Neural progenitor cell (in vitro differentiated cells): ENCODE data around the gene TAF4.

ENCODE experiments used
- EZH2 ChIP-seq: fragments of 200-600 bp; sonication (generic); IDR thresholded peaks from 2 replicates; pipeline ENCODE4 v1.6.1; 2017; ENCODE audit warnings: antibody characterized with exemption, mild to moderate bottlenecking, moderate library complexity
- EZH2phosphoT487 ChIP-seq: fragments of 200-600 bp; sonication (generic); IDR thresholded peaks from 2 replicates; pipeline ENCODE4 v1.6.1; 2017; ENCODE audit warnings: antibody characterized with exemption
- TF ChIP-seq, protein P1 (sequence below): fragments of 200-600 bp; sonication (generic); IDR thresholded peaks from 2 replicates; pipeline ENCODE4 v1.5.1; 2017; ENCODE audit warnings: antibody characterized with exemption, mild to moderate bottlenecking

DNA sequence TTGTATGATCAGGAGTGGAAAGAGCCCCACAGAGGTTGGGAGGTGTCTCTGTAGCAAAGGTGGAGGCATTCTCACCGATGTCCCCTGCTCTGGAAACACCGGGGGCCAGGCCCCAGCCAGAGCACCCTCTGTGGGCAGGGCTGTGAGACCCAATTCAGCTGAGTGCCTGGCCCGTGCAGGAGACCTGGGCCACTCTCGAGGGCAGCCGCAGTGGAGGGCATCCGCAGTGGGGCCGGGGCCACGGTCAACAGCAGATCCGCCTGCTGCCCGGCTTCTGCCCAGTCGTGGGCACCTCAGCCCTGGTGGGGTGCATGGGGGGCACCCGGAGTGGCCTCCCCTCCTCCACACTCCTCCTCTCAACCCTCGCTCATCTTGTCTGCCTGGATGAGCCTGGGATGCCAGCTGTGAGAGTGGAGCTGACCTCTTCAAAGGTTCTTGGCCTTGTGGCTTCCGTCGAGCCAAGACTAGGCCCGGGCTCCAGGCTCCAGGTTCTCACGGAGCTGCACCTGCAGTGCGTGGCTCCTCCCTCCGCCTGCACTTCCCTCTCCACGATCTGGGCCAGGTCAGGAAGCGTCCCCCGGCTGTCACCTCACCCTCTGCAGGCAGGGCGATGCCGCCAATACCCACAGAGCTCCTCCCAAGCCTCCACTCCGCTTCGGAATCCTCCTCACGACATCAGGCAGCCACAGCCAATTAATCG lies 134.8 kb downstream of the TAF4 start:
- TF ChIP-seq EZH2 (no peak), EZH2phosphoT487 (no peak)
- TF ChIP-seq, protein P1, sequence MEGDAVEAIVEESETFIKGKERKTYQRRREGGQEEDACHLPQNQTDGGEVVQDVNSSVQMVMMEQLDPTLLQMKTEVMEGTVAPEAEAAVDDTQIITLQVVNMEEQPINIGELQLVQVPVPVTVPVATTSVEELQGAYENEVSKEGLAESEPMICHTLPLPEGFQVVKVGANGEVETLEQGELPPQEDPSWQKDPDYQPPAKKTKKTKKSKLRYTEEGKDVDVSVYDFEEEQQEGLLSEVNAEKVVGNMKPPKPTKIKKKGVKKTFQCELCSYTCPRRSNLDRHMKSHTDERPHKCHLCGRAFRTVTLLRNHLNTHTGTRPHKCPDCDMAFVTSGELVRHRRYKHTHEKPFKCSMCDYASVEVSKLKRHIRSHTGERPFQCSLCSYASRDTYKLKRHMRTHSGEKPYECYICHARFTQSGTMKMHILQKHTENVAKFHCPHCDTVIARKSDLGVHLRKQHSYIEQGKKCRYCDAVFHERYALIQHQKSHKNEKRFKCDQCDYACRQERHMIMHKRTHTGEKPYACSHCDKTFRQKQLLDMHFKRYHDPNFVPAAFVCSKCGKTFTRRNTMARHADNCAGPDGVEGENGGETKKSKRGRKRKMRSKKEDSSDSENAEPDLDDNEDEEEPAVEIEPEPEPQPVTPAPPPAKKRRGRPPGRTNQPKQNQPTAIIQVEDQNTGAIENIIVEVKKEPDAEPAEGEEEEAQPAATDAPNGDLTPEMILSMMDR: no peak
